SIG-M5 (cell line): ENCODE measurements around the gene LYZL6.
"Not testable (repeated sequence)": the region's sequence is repeated elsewhere in the genome, so short reads cannot be mapped to it uniquely, and the experiment has no call there.

ENCODE experiments used
- DNase-seq: peaks from one replicate; lab custom pipeline; 2025; lab: John Stamatoyannopoulos, UW

The LYZL6 gene

GRCh38 chr17:35906926-35907637 is 36.4 kb downstream of the LYZL6 start:
- DNase-seq, result no peak

- no peak for DNase-seq
Measured at GRCh38 chr17:35906191-35906925, 37.2 kb downstream of the LYZL6 start.

GRCh38 chr17:35903451-35903850 is 40.1 kb downstream of the LYZL6 start:
- DNase-seq, result no peak

GRCh38 chr17:35901631-35902175 is 41.8 kb downstream of the LYZL6 start:
- DNase-seq, result no peak

GRCh38 chr17:35900708-35901480 is 42.6 kb downstream of the LYZL6 start:
- no peak for DNase-seq

- DNase-seq, result no peak
Measured at GRCh38 chr17:35900280-35900679, 43.2 kb downstream of the LYZL6 start.

- peak; percentile 49 for DNase-seq
Measured at GRCh38 chr17:35898283-35899070, 45.0 kb downstream of the LYZL6 start.

- not testable (repeated sequence) for DNase-seq
Measured at GRCh38 chr17:35897772-35898171, 45.7 kb downstream of the LYZL6 start.

GRCh38 chr17:35895636-35896587 is 47.6 kb downstream of the LYZL6 start:
- DNase-seq, result no peak

GRCh38 chr17:35894206-35894605 is 49.3 kb downstream of the LYZL6 start:
- no peak for DNase-seq

- no peak for DNase-seq
Measured at GRCh38 chr17:35893751-35894150, 49.8 kb downstream of the LYZL6 start.

GRCh38 chr17:35892091-35893035 is 51.1 kb downstream of the LYZL6 start:
- DNase-seq, result no peak

- no peak for DNase-seq
Measured at GRCh38 chr17:35891269-35891668, 52.2 kb downstream of the LYZL6 start.

- DNase-seq, result no peak
Measured at GRCh38 chr17:35890774-35891155, 52.7 kb downstream of the LYZL6 start.

GRCh38 chr17:35889818-35890773 is 53.4 kb downstream of the LYZL6 start:
- no peak for DNase-seq

- DNase-seq, result no peak
Measured at GRCh38 chr17:35889241-35889640, 54.3 kb downstream of the LYZL6 start.
